ENCODE measurements around the gene HSPB7.
"Not testable (repeated sequence)": the region's sequence is repeated elsewhere in the genome, so short reads cannot be mapped to it uniquely, and the experiment has no call there.

Gene HSPB7

DNA sequence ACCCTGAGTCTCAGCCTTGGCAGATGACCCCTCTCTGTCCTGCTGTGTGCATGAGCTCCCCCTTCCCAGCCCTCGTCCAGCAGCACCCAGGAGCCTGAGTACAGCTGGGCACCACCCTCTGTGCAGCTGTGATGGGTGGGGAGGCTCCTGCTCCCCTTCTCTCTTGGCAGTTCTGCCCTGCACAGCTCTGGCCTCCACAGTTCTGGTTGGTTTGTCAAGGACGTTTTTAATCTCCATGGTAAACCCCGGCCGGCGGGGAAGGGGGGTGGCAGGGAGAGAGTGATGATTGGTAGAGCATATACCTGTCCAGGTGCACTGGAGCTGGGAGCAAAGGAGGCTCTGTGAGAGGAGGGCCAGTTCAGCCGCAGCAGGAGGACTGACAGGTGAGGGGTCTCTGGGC lies 3.8 kb upstream of the HSPB7 start, which contains the start of gene CLCNKA:
CLCNKA (plus strand) TSS at position 356 of the 400 bp plus-strand sequence. CDS start 584 bp downstream, outside the sequence.
- POLR2A ChIA-PET: no interaction called here

DNA sequence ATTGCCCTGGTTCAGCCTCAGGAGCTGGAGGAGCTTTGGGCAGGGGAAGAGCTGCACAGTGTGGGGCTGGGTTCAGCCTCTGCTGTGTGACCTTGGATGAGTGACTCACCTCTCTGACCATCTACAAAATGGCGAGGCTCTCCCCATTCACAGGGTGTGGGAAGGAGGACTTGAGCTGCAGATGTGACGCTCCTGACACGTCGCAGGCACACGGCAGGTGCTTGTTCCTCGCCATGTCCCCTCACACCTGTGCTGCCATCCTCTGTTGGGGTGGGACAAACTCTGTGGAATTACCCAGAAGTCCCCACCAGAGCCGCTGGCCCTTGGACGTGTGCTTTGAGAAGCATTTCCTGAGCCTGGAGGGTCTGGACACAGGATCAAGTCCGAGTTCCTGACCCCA lies 3.0 kb upstream of the HSPB7 start:
- H3K9me3 ChIP-seq (ENCODE audit: control insufficient read depth, insufficient read depth, low read depth, low read length); H3K27ac ChIP-seq (ENCODE audit: extremely low read depth, low read depth, low read length); H3K36me3 ChIP-seq (ENCODE audit: control insufficient read depth in 2 of 2, insufficient read depth in 1 of 2, low read length in 2 of 2); H3K4me1 ChIP-seq (ENCODE audit: control insufficient read depth, insufficient read depth, low read length); H3K4me3 ChIP-seq (ENCODE audit: low read depth, low read length); POLR2A ChIA-PET: not testable (repeated sequence)
- CTCF ChIA-PET: interaction anchor here (0.7 to 4.5 kb wide), 4 partner anchors 12 to 70 kb away, joined by 3 to 31 read pairs (median 6); partner anchors contain the start of gene FAM131C

More for the DNA sequence above, 3.8 kb upstream of the HSPB7 start, which contains the start of gene CLCNKA:
- CTCF ChIA-PET: no interaction called here
- Histone ChIP-seq H3K9me3 (ENCODE audit: control insufficient read depth, insufficient read depth, low read depth, low read length) (no peaks in the 10 kb centered on the region), H3K4me1 (ENCODE audit: control insufficient read depth, insufficient read depth, low read length) (no peaks in the 10 kb centered on the region), H3K4me3 (ENCODE audit: low read depth, low read length) (no peak within 1 kb of the TSS), H3K27ac (ENCODE audit: extremely low read depth, low read depth, low read length) (no peak within 1 kb of the TSS), H3K36me3 (ENCODE audit: control insufficient read depth in 2 of 2, insufficient read depth in 1 of 2, low read length in 2 of 2) (no peaks in the 10 kb centered on the region)
- TF ChIP-seq ZNF121 (tag by site-specific recombination; IDR thresholded peaks at IDR 0.05) (no peak), ZBTB48 (tag by site-specific recombination; IDR thresholded peaks at IDR 0.05) (no peak), ZFHX2 (tag by site-specific recombination; conservative IDR thresholded peaks at IDR 0.05) (no peak), ZNF600 (tag by site-specific recombination; IDR thresholded peaks at IDR 0.05) (no peak), ZNF138 (tag by site-specific recombination; IDR thresholded peaks at IDR 0.05; ENCODE audit: borderline replicate concordance) (no peak), ZNF24 (tag by site-specific recombination; IDR thresholded peaks at IDR 0.05) (no peak), ZNF792 (tag by site-specific recombination; IDR thresholded peaks at IDR 0.05) (no peak), ZNF629 (tag by site-specific recombination; IDR thresholded peaks at IDR 0.05) (no peak), ZNF341 (tag by site-specific recombination; IDR thresholded peaks at IDR 0.05; ENCODE audit: low read depth) (no peak), ZNF114 (tag by site-specific recombination; IDR thresholded peaks at IDR 0.05) (no peak), ZNF202 (tag by site-specific recombination; IDR thresholded peaks at IDR 0.05; ENCODE audit: borderline replicate concordance) (no peak), KLF8 (tag by site-specific recombination; IDR thresholded peaks at IDR 0.05) (no peak), SP3 (tag by site-specific recombination; IDR thresholded peaks at IDR 0.05) (no peak), ZBTB7A (tag by site-specific recombination; IDR thresholded peaks at IDR 0.05; ENCODE audit: low read depth) (no peak), ZNF558 (tag by site-specific recombination; IDR thresholded peaks at IDR 0.05) (no peak), ZNF426 (tag by site-specific recombination; IDR thresholded peaks at IDR 0.05) (no peak)
- TF ChIP-seq, protein P1, sequence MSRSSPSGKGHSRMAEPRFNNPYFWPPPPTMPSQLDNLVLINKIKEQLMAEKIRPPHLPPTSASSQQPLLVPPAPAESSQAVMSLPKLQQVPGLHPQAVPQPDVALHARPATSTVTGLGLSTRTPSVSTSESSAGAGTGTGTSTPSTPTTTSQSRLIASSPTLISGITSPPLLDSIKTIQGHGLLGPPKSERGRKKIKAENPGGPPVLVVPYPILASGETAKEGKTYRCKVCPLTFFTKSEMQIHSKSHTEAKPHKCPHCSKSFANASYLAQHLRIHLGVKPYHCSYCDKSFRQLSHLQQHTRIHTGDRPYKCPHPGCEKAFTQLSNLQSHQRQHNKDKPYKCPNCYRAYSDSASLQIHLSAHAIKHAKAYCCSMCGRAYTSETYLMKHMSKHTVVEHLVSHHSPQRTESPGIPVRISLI (tag by site-specific recombination; IDR thresholded peaks at IDR 0.05): no peak

DNA sequence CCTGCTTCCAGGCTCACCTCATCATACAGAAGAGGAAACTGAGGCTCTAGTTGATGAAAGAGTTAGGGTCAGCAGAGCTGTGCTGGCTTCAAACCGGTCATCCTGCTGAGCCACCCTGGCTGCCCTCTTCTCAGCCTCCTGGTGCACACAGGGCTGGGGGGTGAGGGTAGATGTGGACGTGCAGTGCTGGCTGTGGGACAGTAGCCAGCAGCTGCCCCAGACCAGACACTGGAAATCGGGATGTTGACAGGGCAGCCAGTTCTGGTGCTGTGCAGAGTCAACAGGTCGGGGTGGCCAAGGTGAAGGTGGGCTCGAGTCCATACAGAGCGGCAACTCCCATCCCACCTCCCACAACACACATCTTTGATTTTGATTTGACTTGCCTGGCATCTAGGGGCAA lies 2.5 kb upstream of the HSPB7 start:
- H3K27ac ChIP-seq (ENCODE audit: extremely low read depth, low read depth, low read length): no peak overlapping the region
- ChIA-PET POLR2A (interaction anchor here (0.6 kb wide), 1 partner anchor 30 kb away, joined by 9 read pairs; no protein-coding TSS in a partner anchor), CTCF (interaction anchor here (0.6 to 4.5 kb wide), 6 partner anchors 12 to 70 kb away, joined by 3 to 31 read pairs (median 5); partner anchors contain the start of gene FAM131C)
- H3K36me3 ChIP-seq (ENCODE audit: control insufficient read depth in 2 of 2, insufficient read depth in 1 of 2, low read length in 2 of 2): no peaks in the 10 kb centered on the region
- H3K9me3 ChIP-seq (ENCODE audit: control insufficient read depth, insufficient read depth, low read depth, low read length): no peaks in the 10 kb centered on the region
- no peak overlapping the region for H3K4me3 ChIP-seq (ENCODE audit: low read depth, low read length)
- no peaks in the 10 kb centered on the region for H3K4me1 ChIP-seq (ENCODE audit: control insufficient read depth, insufficient read depth, low read length)
- TF ChIP-seq SCRT2 (tag by site-specific recombination; IDR thresholded peaks at IDR 0.05) (0 out of 2 replicates have a peak, but pooled peaks have one; percentile 17), ZNF670 (tag by site-specific recombination; IDR thresholded peaks at IDR 0.05; ENCODE audit: low read depth) (no peak)

All from HEK293 (cell line).